Activated effector memory CD4-positive, alpha-beta T cell treated with Interleukin-2 at 50 U/mL for 16 hours (primary cell): ENCODE results near the gene PARD3.

Source experiments
- DNase-seq: peaks from one replicate; pipeline ENCODE4 v3.0.0-alpha.2; 2020

Gene PARD3

GRCh38 chr10:34166354-34166753 is 648.7 kb downstream of the PARD3 start:
- DNase-seq, result no peak

DNA sequence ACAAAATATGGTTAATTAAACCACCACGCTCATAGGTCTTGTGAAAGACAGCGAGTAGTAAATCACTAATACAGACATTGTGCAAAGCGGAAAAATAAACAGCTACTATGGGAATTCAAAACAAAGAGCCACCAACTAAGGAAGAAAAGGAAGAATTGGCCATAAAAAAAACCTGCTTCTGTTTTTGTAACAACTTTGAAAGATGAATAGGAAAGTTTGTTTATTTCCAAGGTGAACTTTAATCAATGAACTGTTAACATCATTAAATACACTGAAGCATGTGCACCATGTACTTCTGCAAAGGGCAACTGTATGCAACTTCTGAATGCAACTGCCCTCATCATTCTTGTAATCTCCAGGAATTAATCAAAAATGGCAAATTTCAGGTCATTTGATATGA is 651.1 kb downstream of the PARD3 start:
- no peak for DNase-seq

- DNase-seq, result no peak
Observed at GRCh38 chr10:34163075-34163905, 651.8 kb downstream of the PARD3 start.

- DNase-seq, result no peak
Observed at GRCh38 chr10:34161777-34162370, 653.2 kb downstream of the PARD3 start.

- no peak for DNase-seq
Observed at GRCh38 chr10:34160595-34160994, 654.5 kb downstream of the PARD3 start.

GRCh38 chr10:34157501-34157900 is 657.6 kb downstream of the PARD3 start:
- no peak for DNase-seq

DNA sequence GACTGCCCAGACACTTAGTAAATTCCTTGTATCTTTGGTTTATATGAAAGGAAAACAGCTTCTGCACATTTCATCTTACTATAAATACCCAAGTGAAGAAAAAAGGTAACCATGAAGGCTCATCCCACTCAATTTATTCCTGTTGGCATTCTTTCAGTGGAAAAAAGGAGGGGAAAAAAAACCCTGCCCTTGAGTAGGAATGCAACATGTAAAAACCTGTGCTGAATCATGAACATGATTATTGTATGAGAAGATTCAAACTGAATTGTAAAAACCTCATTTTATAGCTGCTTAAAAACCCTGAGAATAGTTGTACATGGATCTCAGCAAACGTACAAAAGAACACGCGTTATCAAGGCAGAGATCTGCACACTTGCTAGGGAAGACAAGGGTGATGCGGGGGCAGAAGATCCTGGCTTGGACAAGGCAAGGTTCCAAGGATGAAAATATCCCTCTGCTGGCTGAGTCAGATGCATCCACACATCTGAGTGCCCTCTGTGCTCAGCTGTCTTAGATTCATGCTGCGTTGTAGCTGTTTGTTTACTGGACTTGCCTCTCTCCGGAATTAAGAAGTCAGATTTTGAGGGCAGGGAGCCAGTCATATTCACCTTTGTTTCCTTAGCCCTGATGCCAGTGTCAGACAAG is 658.2 kb downstream of the PARD3 start:
- DNase-seq, result no peak

DNA sequence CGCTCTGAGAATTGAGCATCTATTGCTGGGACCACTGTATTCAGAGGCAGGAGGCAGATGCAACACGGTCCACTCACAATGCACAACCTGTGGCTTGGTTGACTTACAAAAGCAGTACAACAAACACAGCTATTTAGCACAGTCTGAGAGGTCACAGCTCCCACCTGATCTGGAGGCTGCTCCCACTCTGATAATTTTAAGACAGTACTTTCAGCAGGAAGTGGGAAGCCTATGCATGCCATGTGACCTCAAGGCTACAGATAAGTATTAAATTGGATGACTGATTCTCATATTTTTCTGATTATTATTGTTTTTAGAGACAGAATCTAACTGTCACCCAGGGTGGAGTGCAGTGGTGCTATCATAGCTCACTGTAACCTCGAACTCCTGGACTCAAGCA is 659.3 kb downstream of the PARD3 start:
- no peak for DNase-seq

DNA sequence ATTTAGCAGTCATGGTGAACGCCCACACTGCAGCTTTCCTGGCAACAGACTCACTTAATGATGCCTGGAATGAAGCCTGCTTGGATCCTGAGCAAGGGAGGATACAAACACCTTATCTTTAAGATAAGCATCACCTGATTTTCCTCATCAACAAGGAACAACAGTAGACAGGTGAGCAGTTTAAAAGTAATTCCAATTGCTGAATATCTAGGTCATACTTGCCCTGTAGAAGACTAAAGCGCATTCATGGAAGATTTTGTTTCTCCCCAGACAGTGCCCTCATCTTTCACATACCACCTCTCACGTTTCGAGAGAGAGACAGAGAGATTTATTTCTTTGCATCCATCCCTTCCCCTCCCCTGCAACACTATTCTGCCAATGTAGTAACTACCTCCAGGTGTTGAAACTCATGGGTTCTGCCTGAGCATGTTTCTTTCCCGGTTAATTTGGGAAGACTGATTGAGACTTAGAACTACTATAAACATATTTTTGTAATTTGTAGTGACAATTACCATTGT is 660.7 kb downstream of the PARD3 start:
- no peak for DNase-seq

DNA sequence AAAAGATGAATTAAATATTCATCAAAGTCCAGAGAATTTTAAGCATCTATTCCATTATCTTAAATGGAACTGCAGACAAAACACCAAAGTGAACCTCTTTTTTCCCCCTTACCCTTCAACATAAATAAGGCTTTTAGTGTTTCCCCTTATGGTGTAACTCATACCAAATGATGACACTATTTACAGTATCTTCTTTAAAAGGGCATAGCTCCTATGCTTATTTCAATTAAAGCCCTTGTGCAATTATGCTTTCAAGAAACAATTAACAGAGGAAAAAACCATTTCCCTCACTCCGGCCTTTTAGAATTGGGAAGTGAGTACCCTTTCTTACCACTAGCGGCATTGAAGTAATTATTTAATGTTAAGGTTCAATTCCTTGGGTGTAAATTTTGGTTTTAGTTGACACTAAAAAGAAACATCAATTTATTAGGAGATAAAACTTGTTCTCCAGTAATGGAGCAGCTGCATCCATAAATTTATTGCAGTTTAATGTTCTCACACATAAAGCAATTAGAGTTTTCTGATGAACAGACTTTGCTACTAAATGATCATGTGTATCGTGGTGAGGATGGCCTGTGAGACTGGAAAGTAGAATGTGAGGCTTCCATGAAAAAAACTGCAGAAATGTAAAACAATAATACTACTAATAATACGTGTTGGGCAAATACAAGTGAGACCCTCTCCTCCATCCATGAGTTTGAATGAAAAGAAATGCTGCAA is 661.3 kb downstream of the PARD3 start:
- no peak for DNase-seq

DNA sequence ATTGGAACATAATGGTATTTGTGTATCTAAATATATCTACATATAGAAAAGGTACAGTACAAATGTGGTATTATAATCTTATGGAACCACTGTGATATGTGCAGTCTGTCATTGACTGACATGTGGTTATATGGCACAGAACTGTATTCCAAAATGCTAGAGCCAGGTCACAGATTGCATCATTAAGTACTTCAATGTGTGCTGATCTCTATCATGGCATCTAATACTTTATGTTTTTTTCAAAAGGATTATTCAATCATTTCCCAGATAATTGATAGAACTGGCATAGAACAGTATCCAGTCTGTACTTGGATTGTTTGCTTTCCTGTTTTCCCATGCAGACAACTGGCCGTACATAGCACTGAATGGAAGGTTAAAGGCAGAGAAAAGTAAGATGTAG is 662.7 kb downstream of the PARD3 start:
- no peak for DNase-seq

GRCh38 chr10:34151931-34152330 is 663.2 kb downstream of the PARD3 start:
- DNase-seq, result no peak

DNA sequence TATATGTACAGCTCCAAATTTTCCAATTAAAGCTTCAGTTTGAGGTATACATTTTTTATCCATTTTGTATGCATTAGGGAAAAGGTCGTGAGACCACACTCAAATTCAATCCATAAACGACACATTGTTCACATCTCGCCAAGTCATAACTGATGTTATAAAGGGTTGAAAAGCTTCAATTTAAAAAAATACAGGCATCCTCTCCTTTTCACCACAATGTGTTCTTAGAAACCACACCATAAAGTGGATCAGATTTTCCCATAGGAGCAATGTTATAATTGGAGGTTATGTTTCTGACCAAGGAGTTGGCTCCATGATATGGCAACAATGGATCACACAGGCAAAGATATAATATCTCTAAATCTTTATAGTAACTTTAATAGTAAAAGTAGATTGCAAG is 663.6 kb downstream of the PARD3 start:
- DNase-seq, result no peak

GRCh38 chr10:34150103-34150502 is 665.0 kb downstream of the PARD3 start:
- no peak for DNase-seq

GRCh38 chr10:34148305-34148657 is 666.8 kb downstream of the PARD3 start:
- no peak for DNase-seq

GRCh38 chr10:34147641-34148304 is 667.3 kb downstream of the PARD3 start:
- DNase-seq, result no peak

DNA sequence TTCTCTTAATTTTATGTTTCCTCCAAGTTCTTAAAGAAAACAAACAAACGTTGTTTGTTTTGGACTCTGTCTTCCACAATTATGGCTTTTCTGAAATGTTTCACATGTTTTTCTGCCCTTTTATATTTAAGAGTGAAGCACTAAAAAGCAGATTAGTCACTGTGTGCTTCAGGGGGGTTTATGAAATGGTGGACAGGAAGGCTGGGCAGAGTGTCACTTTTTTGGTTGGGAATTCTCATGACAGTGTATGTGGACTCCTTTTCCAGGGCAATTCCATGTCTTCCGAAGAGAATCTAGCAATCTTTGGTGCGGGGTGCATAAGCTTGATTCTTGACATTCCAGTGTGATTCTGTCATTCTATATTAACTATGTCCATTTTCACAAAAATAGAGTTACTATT is 669.4 kb downstream of the PARD3 start:
- DNase-seq, result no peak

GRCh38 chr10:34143466-34143865 is 671.6 kb downstream of the PARD3 start:
- DNase-seq, result no peak

- DNase-seq, result no peak
Observed at GRCh38 chr10:34141032-34141680, 673.9 kb downstream of the PARD3 start.

DNA sequence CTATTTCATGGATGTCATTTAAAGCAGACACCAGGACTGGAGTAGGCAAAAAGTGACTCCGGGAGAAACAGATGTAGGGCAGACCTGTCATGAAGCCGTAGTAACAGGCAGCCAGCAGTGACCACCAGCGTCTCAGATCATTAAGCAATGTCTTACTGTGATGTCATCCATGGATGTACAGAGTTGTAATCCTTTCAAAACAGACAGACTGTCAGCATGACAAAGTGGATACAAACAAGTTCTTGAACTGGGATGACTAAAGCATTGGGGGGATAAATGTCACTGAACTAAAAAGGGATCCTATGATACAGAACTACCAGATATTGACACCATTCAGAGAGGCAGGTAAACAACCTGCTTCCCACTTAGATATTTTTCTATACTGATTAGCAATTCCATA is 675.5 kb downstream of the PARD3 start:
- no peak for DNase-seq

DNA sequence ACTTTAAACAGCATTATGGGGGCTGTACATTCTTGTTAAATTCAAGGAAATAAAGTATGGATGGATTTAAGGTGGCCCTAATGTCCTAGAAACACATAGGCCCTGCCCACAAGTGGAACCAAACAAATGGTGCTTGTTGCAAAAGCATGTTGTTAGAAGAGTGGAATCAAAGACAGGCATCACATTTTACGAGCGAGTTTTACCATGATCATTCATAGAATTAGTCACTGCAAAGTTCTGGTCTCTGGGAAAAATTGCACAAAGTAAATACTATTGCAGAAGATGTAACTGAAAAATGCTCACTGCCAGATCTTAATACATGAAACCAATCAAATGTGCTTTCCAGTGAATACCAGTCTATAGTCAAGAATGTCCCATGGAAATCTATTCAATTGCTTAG is 677.1 kb downstream of the PARD3 start:
- DNase-seq, result no peak

DNA sequence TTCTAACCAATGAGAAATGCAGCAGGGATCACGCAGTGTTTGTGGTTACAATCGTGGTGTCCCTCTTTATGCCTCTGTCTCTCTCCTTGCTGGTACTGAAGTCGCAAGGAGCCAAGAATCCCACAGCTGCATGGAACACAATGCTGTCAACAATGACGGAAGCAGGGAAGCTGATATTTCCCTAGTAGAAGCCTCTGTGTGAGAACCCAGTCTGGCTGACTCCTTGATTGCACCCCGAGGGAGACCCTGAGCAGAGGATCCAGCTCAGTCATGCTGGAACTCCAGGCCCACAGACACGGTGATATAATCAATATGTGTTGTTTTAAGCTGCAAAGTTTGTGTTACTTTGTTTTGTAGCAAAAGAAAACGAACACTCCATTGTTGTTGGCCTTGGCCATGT is 677.9 kb downstream of the PARD3 start:
- DNase-seq, result no peak
